CD4-positive, alpha-beta T cell treated with Interleukin-15 for 1 hour (primary cell): ENCODE data around the gene ZNRF3.
"Not testable (repeated sequence)": the region's sequence is repeated elsewhere in the genome, so short reads cannot be mapped to it uniquely, and the experiment has no call there.

Experiments used
- DNase-seq: peaks from one replicate; pipeline ENCODE4 v3.0.0-alpha.2; 2020

The ZNRF3 gene

GRCh38 chr22:28989484-28989883, 106.1 kb downstream of the ZNRF3 start:
- no peak for DNase-seq

GRCh38 chr22:28989912-28990311, 106.5 kb downstream of the ZNRF3 start:
- no peak for DNase-seq

- DNase-seq: no peak
Observed at GRCh38 chr22:28992565-28993356, 109.4 kb downstream of the ZNRF3 start.

GRCh38 chr22:28994522-28994921, 111.2 kb downstream of the ZNRF3 start:
- DNase-seq: no peak

GRCh38 chr22:28995551-28995950, 112.2 kb downstream of the ZNRF3 start:
- DNase-seq: no peak

DNA sequence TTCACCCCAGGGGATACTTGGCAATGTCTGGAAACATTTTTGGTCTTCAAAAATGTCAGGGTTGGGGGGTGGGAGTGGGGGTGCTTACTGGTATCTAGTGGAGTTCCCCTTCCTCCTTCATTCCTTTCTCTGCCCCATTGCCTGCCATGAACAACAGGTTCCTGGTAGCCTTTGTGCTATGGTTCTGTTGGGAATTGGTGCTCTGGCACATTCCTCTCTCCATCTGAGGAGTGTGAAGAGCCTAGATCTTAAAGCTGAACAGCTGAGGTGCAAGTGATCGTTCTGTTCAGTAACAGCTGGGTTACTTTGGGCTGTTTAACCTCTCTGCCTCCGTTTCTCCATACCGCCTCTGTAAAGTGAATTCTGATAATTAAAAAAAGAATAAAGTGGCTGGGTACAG, 114.0 kb downstream of the ZNRF3 start:
- DNase-seq: no peak

DNA sequence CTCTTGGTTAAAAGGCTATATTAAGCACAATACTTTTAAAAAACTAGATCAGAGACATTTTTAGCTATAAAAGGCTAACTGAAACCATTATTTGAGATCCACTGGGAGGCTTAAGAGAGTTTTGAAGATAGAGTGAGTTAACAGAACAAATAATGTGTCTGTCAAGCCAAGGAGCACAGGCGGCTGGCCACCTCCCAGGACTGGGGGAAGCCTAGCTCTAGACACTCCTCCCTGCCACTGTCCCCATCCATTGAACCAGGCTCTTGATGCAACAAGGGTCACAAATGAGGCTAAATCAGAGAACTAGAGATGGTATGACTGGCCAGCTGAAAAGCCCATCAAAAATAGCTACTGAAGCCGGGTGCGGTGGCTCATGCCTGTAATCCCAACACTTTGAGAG, 115.3 kb downstream of the ZNRF3 start:
- no peak for DNase-seq

GRCh38 chr22:28999510-28999909, 116.1 kb downstream of the ZNRF3 start:
- DNase-seq: no peak

DNA sequence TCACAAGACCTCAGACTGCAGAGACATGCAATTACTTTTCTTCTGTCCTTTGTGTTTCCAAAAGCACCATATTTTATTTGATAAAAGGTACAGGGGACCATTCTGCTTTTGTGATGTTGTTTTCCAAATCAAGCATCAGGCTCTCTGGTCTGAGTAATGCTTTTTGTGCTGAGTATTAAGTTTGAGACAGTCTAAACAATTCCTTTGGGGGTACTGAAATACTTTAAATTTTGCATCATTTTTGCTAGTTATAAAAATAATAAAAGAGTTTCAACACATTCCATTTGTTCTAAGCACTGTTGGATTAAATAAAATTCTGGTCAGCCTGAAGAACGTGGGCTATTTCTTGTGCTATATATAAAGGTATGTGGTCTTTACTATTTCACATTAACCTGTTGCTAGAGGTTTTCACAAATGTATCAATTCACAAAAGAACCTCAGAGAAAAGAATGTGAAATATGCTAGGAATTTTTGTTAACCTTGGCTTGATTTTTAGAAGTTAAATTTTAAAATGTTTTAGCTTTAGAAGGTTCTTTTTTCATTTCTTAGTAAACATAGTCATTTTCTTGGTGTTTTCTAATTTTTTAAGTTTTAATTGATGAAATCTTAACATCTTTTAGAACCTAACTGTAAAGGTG, 116.7 kb downstream of the ZNRF3 start:
- no peak for DNase-seq

DNA sequence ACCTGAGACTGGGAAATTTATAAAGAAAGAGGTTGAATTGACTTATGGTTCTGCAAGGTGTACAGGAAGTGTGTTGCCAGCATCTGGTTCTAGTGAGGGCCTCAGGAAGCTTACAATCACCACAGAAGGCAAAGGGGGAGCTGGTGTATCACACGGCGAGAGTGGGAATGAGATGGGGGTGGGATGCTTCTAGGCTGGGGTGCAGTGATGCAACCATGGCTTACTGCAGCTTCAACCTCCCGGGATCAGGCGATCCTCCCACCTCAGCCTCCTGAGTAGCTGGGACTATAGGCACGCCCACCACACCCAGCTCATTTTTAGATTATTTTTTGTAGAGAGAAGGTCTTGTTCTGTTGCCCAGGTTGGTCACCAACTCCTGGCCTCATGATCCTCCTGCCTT, 117.3 kb downstream of the ZNRF3 start:
- DNase-seq: no peak

DNA sequence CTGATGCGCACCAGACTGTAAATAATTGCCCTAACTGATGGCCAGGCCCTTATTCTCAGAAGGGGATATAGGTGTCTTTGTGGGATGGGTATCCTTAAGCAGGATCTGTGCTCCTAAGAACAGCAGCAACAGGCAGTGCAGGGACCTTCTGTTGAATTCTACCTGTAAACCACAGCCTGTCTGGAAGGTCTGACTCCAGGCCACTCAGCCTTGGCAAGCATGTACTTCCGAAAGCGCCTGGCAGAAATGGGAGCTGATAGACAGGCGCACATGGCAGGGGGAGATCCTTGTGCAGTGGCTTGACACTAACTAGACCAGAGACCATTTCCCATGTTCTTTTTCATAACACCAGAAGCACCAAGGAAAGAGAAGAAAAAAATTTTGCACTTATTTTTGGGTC, 119.2 kb downstream of the ZNRF3 start:
- DNase-seq: no peak

GRCh38 chr22:29003552-29003951, 120.2 kb downstream of the ZNRF3 start:
- DNase-seq: no peak

- DNase-seq: no peak
Observed at GRCh38 chr22:29003975-29004646, 120.7 kb downstream of the ZNRF3 start.

GRCh38 chr22:29004647-29005371, 121.4 kb downstream of the ZNRF3 start:
- no peak for DNase-seq

GRCh38 chr22:29005754-29006153, 122.4 kb downstream of the ZNRF3 start:
- not testable (repeated sequence) for DNase-seq

DNA sequence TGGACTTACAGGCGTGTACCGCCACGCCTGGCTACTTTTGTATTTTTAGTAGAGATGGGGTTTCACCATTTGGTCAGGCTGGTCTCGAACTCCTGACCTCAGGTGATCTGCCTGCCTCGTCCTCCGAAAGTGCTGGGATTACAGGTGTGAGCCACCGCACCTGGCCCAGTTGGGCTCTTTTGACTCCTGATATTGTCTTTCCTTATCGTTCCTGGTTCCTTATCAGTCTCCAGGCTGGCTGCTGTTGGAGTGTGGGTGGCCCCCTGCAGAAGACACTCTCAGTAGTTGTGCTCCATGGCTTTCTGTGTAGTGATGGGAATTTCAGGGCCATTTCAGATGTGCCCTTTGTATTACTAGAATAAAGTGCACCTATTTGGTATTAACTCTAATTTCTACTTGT, 123.0 kb downstream of the ZNRF3 start:
- no peak for DNase-seq

- DNase-seq: no peak
Observed at GRCh38 chr22:29009148-29009547, 125.8 kb downstream of the ZNRF3 start.

GRCh38 chr22:29011240-29012100, 128.1 kb downstream of the ZNRF3 start:
- no peak for DNase-seq

- DNase-seq: no peak
Observed at GRCh38 chr22:29012101-29012433, 128.7 kb downstream of the ZNRF3 start.

DNA sequence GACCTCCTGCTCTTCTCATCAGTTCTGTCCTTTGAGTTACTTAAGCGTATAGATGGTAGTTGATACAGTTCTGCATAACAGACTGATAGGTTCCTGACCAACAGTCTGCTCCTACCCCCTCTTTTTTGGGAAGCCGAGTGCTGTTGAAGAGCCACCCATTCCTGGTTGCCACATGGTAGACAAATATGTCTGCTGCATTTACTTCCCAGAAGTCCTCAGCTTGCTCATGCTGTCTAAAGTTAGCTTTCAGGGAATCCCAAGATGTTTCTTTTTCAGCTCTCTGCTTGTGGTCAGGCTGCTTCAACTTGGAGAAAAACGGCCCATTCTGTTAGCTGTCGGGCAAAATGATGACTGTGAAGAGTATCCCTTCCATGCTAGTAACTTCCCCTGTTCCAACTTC, 129.6 kb downstream of the ZNRF3 start:
- no peak for DNase-seq

DNA sequence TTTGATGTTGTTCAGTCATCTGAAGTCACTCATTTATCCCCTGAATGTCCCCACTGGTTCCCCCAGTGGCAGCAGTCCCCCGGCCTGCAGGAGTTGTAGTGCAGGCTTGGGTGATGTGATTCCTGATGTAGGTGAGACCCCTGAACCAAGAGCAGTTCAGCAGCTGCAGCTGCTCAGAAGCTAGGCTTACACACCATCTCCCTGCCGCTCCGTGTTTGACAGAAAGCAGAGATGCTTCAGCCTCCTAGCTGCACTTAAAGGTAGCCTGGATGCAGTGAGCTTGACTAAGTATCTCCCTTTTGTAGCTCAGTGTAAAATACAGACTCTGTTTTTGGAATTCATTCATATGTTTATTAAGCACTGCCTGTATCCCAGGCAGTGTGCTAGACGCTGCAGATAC, 130.9 kb downstream of the ZNRF3 start:
- DNase-seq: no peak

DNA sequence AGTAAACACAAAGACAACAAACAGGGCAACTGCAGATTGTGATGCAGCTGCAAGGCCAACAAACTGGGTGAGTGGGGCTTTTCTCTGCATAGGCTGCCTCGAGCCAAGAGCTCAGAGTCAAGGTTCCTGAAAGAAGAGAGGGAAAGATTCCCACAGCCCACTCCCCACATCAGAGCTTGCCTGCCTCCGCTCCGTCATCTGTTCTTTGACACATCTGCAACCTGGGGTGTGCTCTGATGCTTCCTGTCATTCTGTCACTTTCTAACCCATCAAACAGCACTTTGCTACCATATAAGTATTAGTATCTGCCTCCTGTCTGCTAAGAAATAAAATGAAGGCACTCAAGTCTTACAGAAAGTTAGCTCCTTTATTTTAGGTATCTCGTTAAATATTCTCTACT, 131.4 kb downstream of the ZNRF3 start:
- no peak for DNase-seq
